BLaER1 (cell line): ENCODE data around the gene DUSP2.

ENCODE experiments used
- H3K27ac ChIP-seq: shearing (Covaris generic); formaldehyde crosslinking; 2 replicates; pipeline ENCODE4 v1.8.1; 2022
- H3K27me3 ChIP-seq: shearing (Covaris generic); formaldehyde crosslinking; 2 replicates; pipeline ENCODE4 v1.8.1; 2022
- H3K36me3 ChIP-seq: shearing (Covaris generic); formaldehyde crosslinking; 2 replicates; pipeline ENCODE4 v1.8.1; 2022
- H3K4me1 ChIP-seq: shearing (Covaris generic); formaldehyde crosslinking; 2 replicates; pipeline ENCODE4 v1.8.1; 2022
- H3K4me2 ChIP-seq: shearing (Covaris generic); formaldehyde crosslinking; 2 replicates; pipeline ENCODE4 v1.8.1; 2022
- H3K4me3 ChIP-seq: shearing (Covaris generic); formaldehyde crosslinking; 2 replicates; pipeline ENCODE4 v1.8.1; 2022
- H3K9ac ChIP-seq: shearing (Covaris generic); formaldehyde crosslinking; 2 replicates; pipeline ENCODE4 v1.8.1; 2022
- H3K9me3 ChIP-seq: shearing (Covaris generic); formaldehyde crosslinking; 2 replicates; pipeline ENCODE4 v1.8.1; 2022
- H4K20me1 ChIP-seq: shearing (Covaris generic); formaldehyde crosslinking; 2 replicates; pipeline ENCODE4 v1.8.1; 2022
- Cebpa-rat ChIP-seq: shearing (Covaris generic); IDR thresholded peaks from 2 replicates; pipeline ENCODE4 v1.8.1; 2022

The DUSP2 gene

DNA sequence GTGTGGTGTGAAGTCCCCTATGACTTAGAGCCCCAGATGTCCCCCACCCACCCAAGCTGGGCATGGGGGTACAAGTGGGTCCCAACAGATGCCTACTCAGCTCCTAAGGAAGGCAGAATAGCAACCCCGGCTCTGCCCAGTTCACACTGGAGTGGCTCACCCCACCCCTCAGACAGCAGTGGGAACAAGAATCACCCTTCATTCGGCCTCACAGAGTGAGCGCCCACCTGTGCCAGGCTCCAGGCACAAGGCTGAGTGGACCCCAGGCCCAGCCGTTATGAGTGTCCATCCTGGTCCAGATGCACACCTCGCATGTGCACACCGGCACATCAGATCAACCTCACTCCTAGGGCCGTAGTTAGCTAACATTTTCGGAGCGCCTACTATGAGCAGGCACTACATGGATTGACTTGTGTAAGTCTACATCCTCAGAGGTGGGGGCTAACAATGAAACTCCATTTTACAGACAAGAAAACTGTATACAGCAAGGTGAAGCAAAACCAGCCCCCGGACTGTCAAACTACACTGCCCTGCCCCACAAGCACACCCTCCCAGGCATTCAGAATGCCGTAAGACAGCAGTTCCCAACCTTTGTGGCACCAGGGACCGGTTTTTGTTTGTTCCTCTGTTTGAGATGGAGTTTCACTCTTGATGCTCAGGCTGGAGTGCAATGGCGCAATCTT lies 4.2 kb downstream of the DUSP2 start:
- H3K4me2 ChIP-seq, result peak overlapping the region; percentile 55
- no peak overlapping the region for H3K4me3 ChIP-seq
- peaks cover 28% of the 10 kb centered on the region for H4K20me1 ChIP-seq
- peaks cover 23% of the 10 kb centered on the region for H3K36me3 ChIP-seq
- H3K4me1 ChIP-seq, result peaks cover 55% of the 10 kb centered on the region
- H3K27ac ChIP-seq, result no peak overlapping the region
- TF ChIP-seq Cebpa-rat, result no peak
- no peak overlapping the region for H3K9ac ChIP-seq
- H3K27me3 ChIP-seq, result no peaks in the 10 kb centered on the region
- H3K9me3 ChIP-seq, result no peaks in the 10 kb centered on the region

- Histone ChIP-seq H3K4me1 (peaks cover 50% of the 10 kb centered on the region), H3K27me3 (no peaks in the 10 kb centered on the region), H3K4me3 (no peak overlapping the region), H3K27ac (no peak overlapping the region), H3K9me3 (no peaks in the 10 kb centered on the region), H3K36me3 (peaks cover 23% of the 10 kb centered on the region), H4K20me1 (peaks cover 24% of the 10 kb centered on the region), H3K9ac (no peak overlapping the region), H3K4me2 (no peak overlapping the region)
- TF ChIP-seq Cebpa-rat, result no peak
Observed at GRCh38 chr2:96139181-96139758, 6.0 kb downstream of the DUSP2 start.

DNA sequence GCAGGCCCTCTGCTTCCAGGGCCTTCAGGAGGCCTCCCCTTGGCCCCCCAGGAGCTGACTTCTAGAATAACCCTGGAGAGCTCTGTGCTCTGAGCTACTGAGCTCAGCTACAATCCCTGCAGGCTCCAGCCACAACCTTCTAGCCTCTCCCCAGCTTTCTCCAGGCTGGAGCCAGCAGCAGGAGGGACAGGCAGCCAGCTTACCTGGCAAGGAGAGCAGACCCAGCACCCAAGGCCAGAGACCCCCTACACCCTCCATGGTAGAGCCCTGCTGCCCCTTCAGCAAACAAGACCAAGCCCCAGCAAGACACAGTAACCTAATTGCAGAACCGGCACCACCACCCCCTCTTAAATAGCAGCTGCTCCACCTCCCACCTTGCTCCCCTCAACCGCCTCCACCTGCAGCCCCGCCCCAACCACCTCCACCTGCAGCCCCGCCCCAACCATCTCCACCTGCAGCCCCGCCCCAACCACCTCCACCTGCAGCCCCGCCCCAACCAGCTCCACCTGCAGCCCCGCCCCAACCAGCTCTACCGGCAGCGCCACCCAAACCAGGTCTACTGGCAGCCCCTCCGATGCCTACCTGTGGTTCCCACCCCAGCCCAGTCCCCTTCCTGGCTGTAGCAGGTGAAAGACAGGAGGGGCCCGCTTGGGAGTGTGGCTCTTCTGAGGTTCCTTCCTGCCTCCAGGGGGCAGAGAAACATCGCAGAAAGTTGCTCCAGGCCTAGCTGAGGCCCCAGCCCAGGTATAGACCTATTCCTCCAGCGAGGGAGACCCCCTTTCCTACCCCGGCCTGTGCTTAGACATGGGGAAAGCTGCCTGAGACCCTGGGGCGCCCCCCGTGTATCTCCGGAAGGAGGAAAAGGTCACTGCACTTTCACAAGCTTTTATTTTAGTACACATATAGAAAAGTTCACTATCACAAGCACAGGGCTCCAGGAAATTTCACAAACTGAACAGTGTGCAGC lies 6.8 kb downstream of the DUSP2 start, which contains the start of gene ASTL:
TSS of gene ASTL (minus strand) at position 324 of the 967 bp plus-strand sequence. CDS start at position 258, 66 bp downstream.
- peaks cover 16% of the 10 kb centered on the region for H3K36me3 ChIP-seq
- peaks cover 16% of the 10 kb centered on the region for H4K20me1 ChIP-seq
- no peak within 1 kb of the TSS for H3K4me2 ChIP-seq
- peaks cover 43% of the 10 kb centered on the region for H3K4me1 ChIP-seq
- H3K9me3 ChIP-seq, result no peaks in the 10 kb centered on the region
- H3K9ac ChIP-seq, result no peak within 1 kb of the TSS
- TF ChIP-seq Cebpa-rat, result no peak
- no peak within 1 kb of the TSS; the same call in 1 of the 2 replicates for H3K27ac ChIP-seq
- no peak within 1 kb of the TSS for H3K4me3 ChIP-seq
- no peaks in the 10 kb centered on the region for H3K27me3 ChIP-seq

- Histone ChIP-seq H4K20me1 (peaks cover 7% of the 10 kb centered on the region), H3K9me3 (no peaks in the 10 kb centered on the region), H3K27me3 (no peaks in the 10 kb centered on the region), H3K4me1 (peaks cover 34% of the 10 kb centered on the region), H3K36me3 (peaks cover 7% of the 10 kb centered on the region), H3K4me3 (no peak overlapping the region), H3K9ac (no peak overlapping the region), H3K27ac (no peak overlapping the region; the same call in 1 of the 2 replicates), H3K4me2 (no peak overlapping the region)
- no peak for TF ChIP-seq Cebpa-rat
Observed at GRCh38 chr2:96137321-96138178, 7.7 kb downstream of the DUSP2 start.

DNA sequence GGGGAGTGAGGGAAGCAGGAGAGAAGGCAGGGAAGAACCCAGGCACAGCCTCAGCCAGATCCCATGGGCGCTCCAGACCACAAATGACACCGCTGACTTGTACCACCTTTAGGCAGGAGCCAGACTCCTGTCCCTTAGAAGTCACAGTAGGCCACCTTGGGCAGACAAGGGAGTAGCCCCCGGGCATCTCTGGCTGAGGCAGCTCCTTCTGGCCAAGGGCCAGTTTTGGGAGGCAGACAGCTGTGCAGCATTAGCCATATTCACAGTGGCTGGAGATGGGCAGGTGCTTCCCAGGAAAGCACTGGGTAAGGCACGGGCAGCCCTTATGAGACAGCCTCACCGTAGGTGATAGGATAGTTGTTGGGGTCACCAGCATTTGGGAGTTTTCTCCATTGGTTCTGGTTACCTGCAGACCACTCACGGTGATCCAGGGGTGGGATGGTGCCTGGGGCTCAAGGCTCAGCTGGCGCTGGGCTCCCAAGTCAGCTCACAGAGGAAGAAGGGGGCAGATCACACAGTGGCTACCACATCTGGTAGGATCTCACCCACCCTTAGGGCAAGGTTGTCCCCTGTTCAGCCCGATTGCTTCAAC lies 9.0 kb downstream of the DUSP2 start:
- Histone ChIP-seq H3K4me2 (no peak overlapping the region), H3K4me3 (no peak overlapping the region), H3K9ac (no peak overlapping the region), H3K36me3 (no peaks in the 10 kb centered on the region), H3K9me3 (no peaks in the 10 kb centered on the region), H3K27me3 (no peaks in the 10 kb centered on the region), H3K4me1 (peaks cover 21% of the 10 kb centered on the region), H4K20me1 (no peaks in the 10 kb centered on the region), H3K27ac (no peak overlapping the region)
- no peak for TF ChIP-seq Cebpa-rat

DNA sequence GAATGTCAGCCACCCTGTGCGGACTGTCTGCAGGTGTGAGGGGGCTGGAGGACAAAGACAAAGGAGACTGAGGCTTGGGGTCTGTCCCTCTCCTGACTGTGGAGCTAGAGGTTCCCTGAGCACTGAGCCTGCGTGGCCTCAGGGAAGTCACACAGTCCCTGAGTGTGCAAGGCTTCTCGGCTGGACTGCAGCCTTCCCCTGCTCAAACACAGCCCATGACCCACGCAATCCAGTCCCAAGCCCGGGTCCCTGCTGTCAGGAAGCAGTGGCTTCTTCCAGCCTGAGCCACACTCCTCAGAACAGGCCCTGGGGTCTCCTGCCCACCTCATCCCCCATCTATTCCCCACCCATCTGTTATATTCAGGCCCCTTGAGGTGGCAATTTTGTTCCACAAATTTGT lies 9.6 kb downstream of the DUSP2 start:
- Histone ChIP-seq H3K9ac (no peak overlapping the region), H3K9me3 (no peaks in the 10 kb centered on the region)

DNA sequence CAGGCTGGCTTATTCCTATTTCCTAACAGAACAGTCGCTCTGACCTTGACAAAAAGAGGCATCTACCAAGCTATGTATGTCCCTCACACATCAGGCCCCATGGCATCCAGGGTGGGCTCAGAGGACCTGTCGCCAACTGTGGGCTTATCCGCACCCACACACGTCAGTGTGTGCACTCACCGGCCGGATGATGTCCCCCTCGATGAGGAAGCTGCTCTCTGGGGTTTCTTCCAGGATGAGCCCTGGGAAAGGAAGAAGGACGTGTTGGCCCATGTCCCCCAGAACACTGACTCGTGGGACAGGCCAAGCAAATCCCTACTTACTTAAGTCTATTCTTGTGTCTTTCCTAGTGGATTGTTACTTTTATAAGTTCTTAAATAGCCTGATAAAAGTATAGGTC lies 10.1 kb downstream of the DUSP2 start:
- no peak overlapping the region for H3K4me3 ChIP-seq
- no peak for TF ChIP-seq Cebpa-rat
- H3K9me3 ChIP-seq, result no peaks in the 10 kb centered on the region
- H3K9ac ChIP-seq, result no peak overlapping the region
- no peaks in the 10 kb centered on the region for H3K27me3 ChIP-seq
- no peak overlapping the region for H3K4me2 ChIP-seq
- peaks cover 18% of the 10 kb centered on the region for H3K4me1 ChIP-seq
- H3K27ac ChIP-seq, result no peak overlapping the region
- H3K36me3 ChIP-seq, result no peaks in the 10 kb centered on the region
- no peaks in the 10 kb centered on the region for H4K20me1 ChIP-seq

More for the DNA sequence above, 9.6 kb downstream of the DUSP2 start:
- no peak for TF ChIP-seq Cebpa-rat
- no peak overlapping the region for H3K4me2 ChIP-seq
- no peak overlapping the region for H3K27ac ChIP-seq
- H3K36me3 ChIP-seq, result no peaks in the 10 kb centered on the region
- no peak overlapping the region for H3K4me3 ChIP-seq
- H4K20me1 ChIP-seq, result no peaks in the 10 kb centered on the region
- H3K4me1 ChIP-seq, result peaks cover 17% of the 10 kb centered on the region
- no peaks in the 10 kb centered on the region for H3K27me3 ChIP-seq

DNA sequence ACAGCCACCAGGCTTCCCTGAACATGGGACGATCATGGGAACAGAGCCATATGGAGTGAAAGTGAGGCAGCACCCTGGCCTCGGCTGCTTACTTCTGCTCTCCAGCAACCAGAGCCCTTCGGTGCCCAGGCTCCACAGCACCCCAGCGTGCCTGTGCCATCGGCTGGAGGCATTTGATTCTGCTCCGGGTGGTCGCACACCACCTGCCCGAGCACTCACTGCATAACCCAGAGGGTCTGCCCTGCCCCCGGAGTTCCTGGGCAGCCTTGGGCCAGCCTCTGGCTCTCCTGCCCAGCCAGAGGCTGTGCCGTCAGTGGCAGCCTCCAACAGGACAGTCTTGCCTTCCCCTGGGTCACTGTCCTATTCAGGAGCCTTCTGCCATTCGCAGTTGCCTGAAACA lies 10.8 kb downstream of the DUSP2 start:
- Histone ChIP-seq H3K27ac (no peak overlapping the region), H4K20me1 (no peaks in the 10 kb centered on the region), H3K4me1 (peaks cover 18% of the 10 kb centered on the region)

More for the DNA sequence above, 10.8 kb downstream of the DUSP2 start:
- no peak overlapping the region for H3K4me3 ChIP-seq
- H3K27me3 ChIP-seq, result no peaks in the 10 kb centered on the region
- no peak overlapping the region for H3K4me2 ChIP-seq
- H3K9me3 ChIP-seq, result no peaks in the 10 kb centered on the region
- H3K36me3 ChIP-seq, result no peaks in the 10 kb centered on the region
- no peak for TF ChIP-seq Cebpa-rat
- no peak overlapping the region for H3K9ac ChIP-seq
